Measurements from ENCODE around the gene TOE1.
A peak's percentile ranks its signal among the peaks of the same experiment; 100 is the strongest.

The TOE1 gene

GRCh38 chr1:45326627-45327623 is 13.0 kb upstream of the TOE1 start, which contains the start of gene HPDL:
HPDL (plus strand) TSS chr1:45326895; CDS start chr1:45327149, 254 bp downstream.
- no peak for DNase-seq

- DNase-seq = no peak
Measured at GRCh38 chr1:45327644-45328515, 12.1 kb upstream of the TOE1 start.

GRCh38 chr1:45328680-45329079 is 11.3 kb upstream of the TOE1 start:
- no peak for DNase-seq

- DNase-seq = no peak
Measured at GRCh38 chr1:45329445-45329844, 10.5 kb upstream of the TOE1 start.

GRCh38 chr1:45331436-45332345 is 8.3 kb upstream of the TOE1 start:
- no peak for DNase-seq

- DNase-seq = no peak
Measured at GRCh38 chr1:45332346-45332720, 7.6 kb upstream of the TOE1 start.

GRCh38 chr1:45334308-45335245 is 5.4 kb upstream of the TOE1 start:
- peak; percentile 46 for DNase-seq

- no peak for DNase-seq
Measured at GRCh38 chr1:45335855-45336324, 4.1 kb upstream of the TOE1 start.

GRCh38 chr1:45337630-45338325 is 2.2 kb upstream of the TOE1 start:
- DNase-seq = no peak

GRCh38 chr1:45340816-45341466 is 971 bp downstream of the TOE1 start:
- DNase-seq = no peak

GRCh38 chr1:45344499-45344898 is 4.5 kb downstream of the TOE1 start:
- no peak for DNase-seq

- no peak for DNase-seq
Measured at GRCh38 chr1:45345014-45345413, 5.0 kb downstream of the TOE1 start.

GRCh38 chr1:45346473-45346872 is 6.5 kb downstream of the TOE1 start:
- no peak for DNase-seq

- DNase-seq = no peak
Measured at GRCh38 chr1:45348020-45348419, 8.1 kb downstream of the TOE1 start.

GRCh38 chr1:45348609-45348965 is 8.6 kb downstream of the TOE1 start:
- no peak for DNase-seq

GRCh38 chr1:45348966-45349677 is 9.2 kb downstream of the TOE1 start:
- no peak for DNase-seq

GRCh38 chr1:45351508-45351907 is 11.5 kb downstream of the TOE1 start:
- no peak for DNase-seq

GRCh38 chr1:45353685-45354084 is 13.7 kb downstream of the TOE1 start:
- DNase-seq = no peak

GRCh38 chr1:45354838-45355237 is 14.9 kb downstream of the TOE1 start:
- no peak for DNase-seq

Measured in KG1 (cell line).